GM21717 (cell line): ENCODE measurements around the gene NAPB.
"Not testable (repeated sequence)": the region's sequence is repeated elsewhere in the genome, so short reads cannot be mapped to it uniquely, and the experiment has no call there.

ENCODE experiments used
- ATAC-seq: cut with Tn5 transposase; IDR thresholded peaks from one replicate; pipeline ENCODE4 v1.9.1; 2021; ENCODE audit warnings: mild to moderate bottlenecking, moderate library complexity; ENCODE audit not compliant: unreplicated experiment

The NAPB gene

GRCh38 chr20:23420943-23421931 is at the start of gene NAPB:
Gene NAPB (minus strand): TSS chr20:23421488. CDS start chr20:23421402, 86 bp downstream.
- peak; percentile 95 for ATAC-seq

- not testable (repeated sequence) for ATAC-seq
Observed at GRCh38 chr20:23466961-23467360, 45.7 kb upstream of the NAPB start.

GRCh38 chr20:23461180-23461579 is 39.9 kb upstream of the NAPB start:
- ATAC-seq: no peak

GRCh38 chr20:23459461-23460150 is 38.3 kb upstream of the NAPB start:
- ATAC-seq: no peak

GRCh38 chr20:23456873-23457272 is 35.6 kb upstream of the NAPB start:
- ATAC-seq: no peak

- no peak for ATAC-seq
Observed at GRCh38 chr20:23456409-23456808, 35.1 kb upstream of the NAPB start.

GRCh38 chr20:23455639-23456038 is 34.4 kb upstream of the NAPB start:
- no peak for ATAC-seq

- ATAC-seq: no peak
Observed at GRCh38 chr20:23454816-23455215, 33.5 kb upstream of the NAPB start.

- no peak for ATAC-seq
Observed at GRCh38 chr20:23453549-23454543, 32.6 kb upstream of the NAPB start.

- ATAC-seq: no peak
Observed at GRCh38 chr20:23452776-23453175, 31.5 kb upstream of the NAPB start, which contains the start of gene CST11. Gene CST11 (minus strand): TSS chr20:23452876. CDS start chr20:23452811, 65 bp downstream.

GRCh38 chr20:23451956-23452487 is 30.7 kb upstream of the NAPB start:
- no peak for ATAC-seq

GRCh38 chr20:23450877-23451276 is 29.6 kb upstream of the NAPB start:
- ATAC-seq: no peak

GRCh38 chr20:23449421-23449820 is 28.1 kb upstream of the NAPB start:
- ATAC-seq: no peak

GRCh38 chr20:23448167-23448566 is 26.9 kb upstream of the NAPB start:
- no peak for ATAC-seq

GRCh38 chr20:23446505-23446904 is 25.2 kb upstream of the NAPB start:
- no peak for ATAC-seq

- no peak for ATAC-seq
Observed at GRCh38 chr20:23445596-23446217, 24.4 kb upstream of the NAPB start.

GRCh38 chr20:23444859-23445258 is 23.6 kb upstream of the NAPB start:
- ATAC-seq: no peak

- ATAC-seq: no peak
Observed at GRCh38 chr20:23442436-23442835, 21.1 kb upstream of the NAPB start.

- no peak for ATAC-seq
Observed at GRCh38 chr20:23441850-23442313, 20.6 kb upstream of the NAPB start.

- ATAC-seq: no peak
Observed at GRCh38 chr20:23440004-23440403, 18.7 kb upstream of the NAPB start.
